IPS-15b (cell line): ENCODE measurements around the gene MAP2K2.
A peak's percentile ranks its signal among the peaks of the same experiment; 100 is the strongest.
"Not testable (repeated sequence)": the region's sequence is repeated elsewhere in the genome, so short reads cannot be mapped to it uniquely, and the experiment has no call there.

ENCODE experiments used
- H3K27me3 ChIP-seq: one replicate; pipeline ENCODE4 v1.6.1; 2013; ENCODE audit warnings: low read length; ENCODE audit not compliant: control insufficient read depth, insufficient read depth
- H3K36me3 ChIP-seq: one replicate; pipeline ENCODE4 v1.6.1; 2013; ENCODE audit warnings: low read length; ENCODE audit not compliant: control insufficient read depth, insufficient read depth
- H3K4me1 ChIP-seq: one replicate; pipeline ENCODE4 v1.6.1; 2013; ENCODE audit warnings: mild to moderate bottlenecking, low read length; ENCODE audit not compliant: control insufficient read depth, insufficient read depth
- H3K4me3 ChIP-seq: one replicate; pipeline ENCODE4 v1.5.1; 2013; ENCODE audit warnings: low read depth, low read length
- H3K9ac ChIP-seq: one replicate; pipeline ENCODE4 v1.6.1; 2013; ENCODE audit warnings: low read depth, mild to moderate bottlenecking, low read length
- H3K9me3 ChIP-seq: one replicate; pipeline ENCODE4 v1.6.1; 2013; ENCODE audit warnings: mild to moderate bottlenecking, low read length; ENCODE audit not compliant: control insufficient read depth, insufficient read depth

MAP2K2 gene

DNA sequence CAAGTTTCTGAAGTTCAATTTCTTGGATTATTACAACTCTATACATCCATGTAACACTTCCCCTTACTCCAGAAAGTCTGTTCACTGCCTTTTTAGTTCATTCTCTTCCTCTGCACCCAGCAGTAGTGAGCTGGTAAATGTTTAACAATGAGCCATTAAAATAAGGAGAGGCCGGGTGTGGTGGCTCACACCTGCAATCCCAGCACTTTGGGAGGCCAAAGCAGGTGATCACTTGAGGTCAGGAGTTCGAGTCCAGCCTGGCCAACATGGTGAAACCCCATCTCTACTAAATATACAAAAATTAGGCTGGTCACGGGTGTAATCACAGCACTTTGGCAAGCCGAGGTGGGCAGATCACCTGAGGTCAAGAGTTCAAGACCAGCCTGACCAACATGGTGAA is 3.4 kb upstream of the MAP2K2 start:
- not testable (repeated sequence) for H3K9ac ChIP-seq, H3K4me1 ChIP-seq

DNA sequence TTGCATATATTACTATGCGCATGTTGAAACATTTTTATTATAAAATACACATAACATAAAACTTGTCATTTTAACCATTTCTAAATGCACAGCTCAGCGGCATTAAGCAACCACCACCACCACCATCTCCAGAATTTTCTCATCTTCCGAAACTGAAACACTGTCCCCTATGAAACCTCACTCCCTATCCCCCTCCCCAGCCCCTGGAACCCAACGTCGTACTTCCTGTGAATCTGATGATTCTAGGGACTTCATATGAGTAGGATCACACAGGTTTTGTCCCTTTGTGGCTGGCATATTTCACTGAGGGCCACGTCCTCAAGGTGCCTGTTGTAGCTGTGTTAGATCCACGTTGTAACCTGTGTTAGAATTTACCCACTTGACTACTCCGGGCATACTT is 716 bp upstream of the MAP2K2 start:
- Histone ChIP-seq H3K9ac (no peak overlapping the region), H3K36me3 (peaks cover 8% of the 10 kb centered on the region), H3K4me1 (peaks cover 2% of the 10 kb centered on the region), H3K27me3 (no peaks in the 10 kb centered on the region), H3K4me3 (peak overlapping the region; percentile 86), H3K9me3 (no peaks in the 10 kb centered on the region)

More for the DNA sequence above, 3.4 kb upstream of the MAP2K2 start:
- not testable (repeated sequence) for H3K36me3 ChIP-seq, H3K27me3 ChIP-seq, H3K4me3 ChIP-seq, H3K9me3 ChIP-seq

DNA sequence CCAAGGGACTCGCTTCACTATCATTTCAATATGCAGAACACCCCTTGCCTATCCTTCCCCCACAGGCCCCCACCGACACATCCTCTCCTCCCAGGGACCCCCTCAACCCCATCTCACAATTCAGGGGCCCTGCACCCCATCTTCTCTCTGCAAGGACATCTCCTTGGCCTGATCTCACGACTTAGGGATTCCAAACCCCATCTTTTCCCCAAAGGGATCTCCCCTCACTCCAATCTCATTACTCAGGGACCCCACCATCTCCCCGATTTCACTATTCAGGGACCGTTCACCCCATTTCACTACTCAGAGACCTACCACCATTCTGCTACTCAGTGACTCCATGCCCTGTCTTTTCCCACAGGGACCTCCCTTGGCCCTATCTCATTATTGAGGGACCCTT is 1.4 kb downstream of the MAP2K2 start:
- peaks cover 2% of the 10 kb centered on the region for H3K4me1 ChIP-seq
- peak overlapping the region; percentile 79 for H3K9ac ChIP-seq
- H3K36me3 ChIP-seq = peaks cover 8% of the 10 kb centered on the region
- no peaks in the 10 kb centered on the region for H3K27me3 ChIP-seq
- no peaks in the 10 kb centered on the region for H3K9me3 ChIP-seq
- peak overlapping the region; percentile 77 for H3K4me3 ChIP-seq

DNA sequence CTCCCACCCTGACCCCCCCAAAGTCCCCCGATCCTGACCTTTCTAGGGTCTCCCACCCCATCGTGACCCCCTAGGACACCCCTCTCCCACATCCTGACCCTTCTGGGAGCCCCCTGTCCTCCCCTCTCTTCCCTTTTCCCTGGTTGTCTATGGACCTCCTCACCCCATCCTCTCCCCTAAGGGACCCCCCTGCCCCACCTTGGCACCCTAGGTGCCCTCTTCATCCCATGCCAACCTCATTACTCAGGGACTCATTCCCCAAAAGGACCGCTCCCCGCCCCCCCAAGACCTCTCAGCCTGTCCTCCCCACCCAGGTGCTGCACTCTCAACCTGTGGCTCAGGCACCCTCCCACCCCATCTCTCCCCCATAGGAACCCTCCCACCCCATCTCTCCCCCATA is 2.1 kb downstream of the MAP2K2 start:
- Histone ChIP-seq H3K4me1 (peaks cover 2% of the 10 kb centered on the region), H3K36me3 (peaks cover 15% of the 10 kb centered on the region), H3K9ac (no peak overlapping the region), H3K9me3 (no peaks in the 10 kb centered on the region), H3K27me3 (no peaks in the 10 kb centered on the region), H3K4me3 (no peak overlapping the region)

DNA sequence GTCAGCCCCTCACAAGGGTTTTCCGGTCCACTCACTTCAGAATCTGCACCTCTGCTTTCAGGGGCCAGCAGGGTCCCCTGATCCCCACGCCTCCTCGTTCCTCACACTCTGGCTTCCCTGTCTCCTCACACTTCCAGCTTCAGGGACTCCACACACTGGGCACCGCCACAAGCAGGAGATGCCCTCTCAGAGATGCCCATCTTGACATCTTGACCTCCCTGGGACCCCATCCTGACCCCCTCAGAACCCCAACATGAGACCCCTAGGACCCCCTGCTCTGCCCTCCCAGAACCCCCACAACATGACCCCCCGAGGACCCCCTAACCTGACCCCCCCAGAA is 2.7 kb downstream of the MAP2K2 start:
- Histone ChIP-seq H3K9ac (no peak overlapping the region), H3K36me3 (peaks cover 15% of the 10 kb centered on the region), H3K4me1 (peaks cover 2% of the 10 kb centered on the region), H3K27me3 (no peaks in the 10 kb centered on the region), H3K4me3 (no peak overlapping the region), H3K9me3 (no peaks in the 10 kb centered on the region)

DNA sequence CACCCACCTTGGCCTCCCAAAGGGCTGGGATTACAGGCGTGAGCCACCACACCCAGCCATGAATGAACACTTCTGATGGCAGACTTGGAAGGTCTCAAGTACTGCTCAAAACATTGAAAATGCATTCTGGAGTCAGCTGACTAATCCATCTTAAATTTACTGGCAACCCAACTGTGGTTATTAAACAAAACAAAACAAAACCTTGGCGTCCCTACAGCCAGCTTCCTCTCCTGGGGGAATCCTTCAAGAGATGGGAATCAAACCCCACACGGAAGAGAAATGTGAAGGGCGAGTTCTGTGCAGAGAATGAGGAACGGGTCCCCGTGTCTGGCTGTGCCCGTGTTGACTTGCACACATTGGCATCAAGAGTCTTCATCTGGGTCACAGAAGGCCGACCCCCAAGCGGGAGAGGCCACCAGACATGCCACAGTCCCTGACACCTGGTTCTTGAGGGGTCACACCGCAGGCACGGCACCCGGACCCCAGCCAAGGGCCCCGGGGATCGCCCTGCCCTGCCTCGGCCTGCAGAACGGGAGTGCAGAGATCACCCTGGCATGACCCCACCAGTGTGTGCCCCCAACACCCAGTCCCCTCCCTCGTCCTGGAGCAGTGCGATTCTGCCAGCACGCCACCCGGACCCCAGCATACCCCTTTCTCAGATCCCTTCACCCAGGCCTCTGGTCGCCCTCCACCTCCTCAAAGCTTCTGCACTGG is 3.2 kb downstream of the MAP2K2 start:
- H3K9ac ChIP-seq = no peak overlapping the region
- no peak overlapping the region for H3K4me3 ChIP-seq
- peaks cover 2% of the 10 kb centered on the region for H3K4me1 ChIP-seq
- H3K27me3 ChIP-seq = no peaks in the 10 kb centered on the region
- no peaks in the 10 kb centered on the region for H3K9me3 ChIP-seq
- H3K36me3 ChIP-seq = peaks cover 19% of the 10 kb centered on the region

DNA sequence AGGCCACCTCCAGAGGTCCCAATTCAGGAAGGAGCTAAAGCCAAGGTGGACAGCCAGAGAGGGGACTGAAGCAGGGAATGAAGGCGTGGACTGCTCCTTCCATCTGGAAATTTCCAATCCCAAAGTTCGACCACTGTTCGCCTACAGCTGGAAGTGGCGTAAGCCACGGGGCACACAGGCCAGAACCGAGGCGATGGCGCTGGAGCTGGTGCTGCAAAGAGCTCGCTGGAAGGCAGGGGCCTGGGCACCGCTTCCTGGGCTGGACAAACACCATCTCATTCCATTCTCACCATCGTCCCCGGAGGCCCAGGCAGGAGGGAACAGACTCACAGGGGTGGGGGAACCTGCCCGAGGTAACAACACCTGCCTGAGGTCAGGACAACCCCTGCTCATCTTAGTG is 4.2 kb downstream of the MAP2K2 start:
- H3K27me3 ChIP-seq = no peaks in the 10 kb centered on the region
- H3K36me3 ChIP-seq = peaks cover 26% of the 10 kb centered on the region
- H3K9me3 ChIP-seq = no peaks in the 10 kb centered on the region
- no peak overlapping the region for H3K9ac ChIP-seq
- H3K4me1 ChIP-seq = peaks cover 2% of the 10 kb centered on the region
- no peak overlapping the region for H3K4me3 ChIP-seq

DNA sequence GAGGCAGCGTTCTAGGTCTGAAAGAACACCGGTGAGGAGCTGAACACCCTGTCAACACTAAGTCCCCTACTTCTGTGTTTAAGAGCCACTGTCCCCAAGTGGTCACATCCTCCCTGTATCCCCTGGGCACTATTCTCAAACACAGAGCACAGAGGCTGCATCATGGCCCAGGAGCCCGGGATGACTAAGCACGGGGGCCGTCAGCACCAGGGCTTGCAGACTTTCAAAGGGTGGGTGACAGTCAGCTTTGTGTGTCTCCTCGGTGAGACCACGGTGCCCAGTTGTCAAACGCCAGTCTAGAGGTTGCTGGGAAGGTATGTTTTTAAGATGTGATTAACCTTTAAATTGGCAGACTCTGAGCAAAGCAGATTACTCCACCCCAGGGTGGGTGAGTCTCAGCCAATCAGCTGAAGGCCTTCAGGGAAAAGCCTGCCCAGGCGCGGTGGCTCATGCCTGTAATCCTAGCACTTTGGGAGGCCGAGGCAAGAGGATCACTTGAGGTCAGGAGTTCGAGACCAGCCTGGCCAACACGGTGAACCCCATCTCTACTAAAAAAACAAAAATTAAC is 8.0 kb downstream of the MAP2K2 start:
- H3K36me3 ChIP-seq = peaks cover 48% of the 10 kb centered on the region
- no peaks in the 10 kb centered on the region for H3K4me1 ChIP-seq
- no peaks in the 10 kb centered on the region for H3K27me3 ChIP-seq
- H3K4me3 ChIP-seq = no peak overlapping the region
- no peak overlapping the region for H3K9ac ChIP-seq
- no peaks in the 10 kb centered on the region for H3K9me3 ChIP-seq

DNA sequence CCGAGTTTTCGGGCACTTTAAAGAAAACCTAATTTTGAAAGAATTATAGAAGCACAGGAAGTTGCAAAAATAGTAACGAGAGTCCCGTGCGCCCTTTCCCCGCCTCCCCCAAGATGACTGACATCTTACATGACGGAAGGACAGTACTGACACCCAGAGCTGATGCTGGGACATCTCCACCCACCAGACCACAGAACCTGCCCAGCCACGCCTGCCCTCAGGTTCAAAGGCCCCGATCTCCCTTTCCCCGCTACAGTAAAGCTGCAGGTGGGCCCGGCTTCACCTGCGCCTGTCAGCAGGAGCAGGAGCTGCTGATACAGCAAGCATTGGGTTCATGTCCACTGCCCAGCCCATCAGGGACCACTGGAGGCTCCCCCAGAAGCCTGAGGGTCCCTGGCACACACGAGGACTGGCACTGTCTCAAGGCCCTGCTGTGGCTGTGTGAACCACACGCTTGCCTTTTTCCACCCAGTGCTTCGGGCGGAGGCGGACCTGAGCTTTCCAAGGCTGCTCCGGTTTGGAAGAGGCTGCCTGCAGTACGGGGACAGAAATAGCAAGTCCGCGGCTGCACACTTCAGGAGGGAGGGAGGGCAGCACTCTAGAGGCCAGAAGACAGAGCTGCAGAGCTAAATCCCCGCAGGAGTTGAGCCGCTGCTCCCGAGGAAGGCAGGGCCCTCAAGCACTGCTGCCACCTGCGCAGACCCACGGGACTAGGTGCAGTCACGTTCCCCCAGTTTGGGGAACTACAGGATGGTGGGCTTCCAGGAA is 8.7 kb downstream of the MAP2K2 start:
- no peak overlapping the region for H3K9ac ChIP-seq
- H3K36me3 ChIP-seq = peaks cover 50% of the 10 kb centered on the region
- no peaks in the 10 kb centered on the region for H3K27me3 ChIP-seq
- H3K4me3 ChIP-seq = no peak overlapping the region
- no peaks in the 10 kb centered on the region for H3K9me3 ChIP-seq
- no peaks in the 10 kb centered on the region for H3K4me1 ChIP-seq

DNA sequence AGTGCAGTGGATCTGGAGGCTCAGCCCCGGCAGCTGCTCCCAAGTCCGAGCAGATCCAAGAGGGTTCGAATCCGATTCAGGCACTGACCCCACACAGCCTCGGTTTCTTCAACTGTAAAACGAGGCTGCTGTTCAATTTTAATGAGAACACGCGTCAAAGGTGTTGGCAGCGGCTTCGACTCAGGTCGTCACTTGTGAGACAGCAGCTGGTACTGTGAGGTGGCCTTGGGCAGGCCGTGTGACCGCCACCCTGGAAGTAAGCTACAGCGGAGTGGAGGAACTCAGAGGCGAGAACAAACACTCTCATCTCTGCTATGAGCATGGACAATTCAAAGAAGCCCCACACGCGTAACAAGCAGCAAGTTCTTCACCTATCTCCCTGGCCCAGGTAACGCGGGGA is 9.7 kb downstream of the MAP2K2 start:
- Histone ChIP-seq H3K4me3 (no peak overlapping the region), H3K9ac (no peak overlapping the region), H3K4me1 (no peaks in the 10 kb centered on the region), H3K27me3 (no peaks in the 10 kb centered on the region), H3K36me3 (peaks cover 56% of the 10 kb centered on the region), H3K9me3 (no peaks in the 10 kb centered on the region)

DNA sequence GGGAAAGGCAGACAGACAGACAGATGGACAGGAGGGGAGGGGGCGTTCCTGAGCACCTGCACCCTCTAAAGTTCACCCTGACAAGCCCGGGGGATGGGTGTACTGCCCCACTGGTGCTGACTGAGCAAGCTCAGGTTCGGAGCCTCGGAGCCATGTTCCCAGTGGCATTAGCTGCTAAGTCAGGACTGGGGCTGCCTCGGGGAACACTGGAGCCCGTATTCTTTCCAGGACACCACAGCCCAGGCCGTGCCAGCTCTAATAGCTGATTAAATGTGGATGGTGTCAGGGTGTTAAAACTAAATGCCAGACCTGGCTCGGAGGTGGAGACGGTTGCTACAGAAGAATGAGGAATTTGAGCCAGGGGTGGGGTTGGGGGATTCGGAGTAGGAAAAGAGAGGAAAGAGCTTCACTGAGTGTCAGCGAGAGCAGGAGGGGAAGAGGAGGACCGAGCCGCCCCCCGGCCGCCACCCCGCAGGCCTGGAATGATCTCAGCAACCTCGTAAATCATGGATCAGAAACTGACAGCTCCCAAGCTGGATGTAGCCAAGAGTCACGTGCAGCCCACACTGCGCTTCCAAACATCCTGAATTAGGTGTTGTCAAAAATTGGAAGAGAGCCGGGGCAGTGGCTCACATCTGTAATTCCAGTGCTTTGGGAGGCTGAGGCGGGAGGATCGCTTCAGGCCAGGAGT is 10.4 kb downstream of the MAP2K2 start:
- no peaks in the 10 kb centered on the region for H3K27me3 ChIP-seq
- H3K9me3 ChIP-seq = no peaks in the 10 kb centered on the region
- peaks cover 62% of the 10 kb centered on the region for H3K36me3 ChIP-seq
- no peak overlapping the region for H3K4me3 ChIP-seq
- no peaks in the 10 kb centered on the region for H3K4me1 ChIP-seq
- no peak overlapping the region for H3K9ac ChIP-seq
